GM19328 (cell line): ENCODE measurements around the gene MLANA.
"Not testable (repeated sequence)": the region's sequence is repeated elsewhere in the genome, so short reads cannot be mapped to it uniquely, and the experiment has no call there.

Source experiments
- ATAC-seq: cut with Tn5 transposase; IDR thresholded peaks from one replicate; pipeline ENCODE4 v1.9.1; 2021; ENCODE audit warnings: mild to moderate bottlenecking, moderate library complexity; ENCODE audit not compliant: unreplicated experiment

Gene MLANA

GRCh38 chr9:5869315-5870019 lies 21.2 kb upstream of the MLANA start:
- no peak for ATAC-seq

- ATAC-seq = no peak
Observed at GRCh38 chr9:5870020-5870339, 20.7 kb upstream of the MLANA start.

GRCh38 chr9:5870691-5871090 lies 20.0 kb upstream of the MLANA start:
- ATAC-seq = no peak

GRCh38 chr9:5871785-5872184 lies 18.9 kb upstream of the MLANA start:
- no peak for ATAC-seq

- ATAC-seq = no peak
Observed at GRCh38 chr9:5872511-5872910, 18.2 kb upstream of the MLANA start.

GRCh38 chr9:5873439-5873838 lies 17.2 kb upstream of the MLANA start:
- ATAC-seq = no peak

GRCh38 chr9:5874048-5874447 lies 16.6 kb upstream of the MLANA start:
- ATAC-seq = no peak

GRCh38 chr9:5876026-5876425 lies 14.7 kb upstream of the MLANA start:
- no peak for ATAC-seq

- no peak for ATAC-seq
Observed at GRCh38 chr9:5876711-5877110, 14.0 kb upstream of the MLANA start.

GRCh38 chr9:5879419-5880181 lies 11.1 kb upstream of the MLANA start:
- ATAC-seq = no peak

GRCh38 chr9:5882244-5883012 lies 8.3 kb upstream of the MLANA start:
- not testable (repeated sequence) for ATAC-seq

- ATAC-seq = no peak
Observed at GRCh38 chr9:5884191-5884590, 6.5 kb upstream of the MLANA start.

- ATAC-seq = peak; percentile 90
Observed at GRCh38 chr9:5886114-5886939, 4.4 kb upstream of the MLANA start.

- ATAC-seq = no peak
Observed at GRCh38 chr9:5892456-5893133, 1.9 kb downstream of the MLANA start.

GRCh38 chr9:5893134-5893505 lies 2.4 kb downstream of the MLANA start:
- no peak for ATAC-seq

- no peak for ATAC-seq
Observed at GRCh38 chr9:5893591-5894236, 3.0 kb downstream of the MLANA start.

GRCh38 chr9:5894237-5894959 lies 3.7 kb downstream of the MLANA start:
- ATAC-seq = no peak

- no peak for ATAC-seq
Observed at GRCh38 chr9:5895782-5896181, 5.1 kb downstream of the MLANA start.

- ATAC-seq = no peak
Observed at GRCh38 chr9:5896863-5897262, 6.2 kb downstream of the MLANA start.
